HCT116 (cell line): ENCODE measurements around the gene FANCD2. TPM values are rescaled to one million over a fixed set of nuclear protein-coding genes. Genes with fewer than 3 reads are reported as not detected.

Source experiments
- ATAC-seq: fragments of 200-7000 bp; cut with Tn5 transposase; 2 replicates; pipeline ENCODE4 v1.9.1; 2020; ENCODE audit warnings: mild to moderate bottlenecking, moderate library complexity
- BruUV-seq: library from RNA; stranded (reverse); fragments of 400-500 nt; replicated peaks from 2 replicates; lab custom pipeline; 2021; lab: Mats Ljungman, UMichigan
- CTCF ChIA-PET: fragments of 300-600 bp; sonication (Branson Sonifier 250); formaldehyde crosslinking; loops from one replicate; lab custom pipeline; 2021; ENCODE audit warnings: antibody characterized with exemption; lab: Charles Lee
- POLR2A ChIA-PET: fragments of 300-600, 350-600 bp; sonication (Branson Sonifier 250); formaldehyde crosslinking; loops from one replicate; lab custom pipeline; 2021; ENCODE audit warnings: antibody characterized with exemption; lab: Charles Lee
- RAD21 ChIA-PET, 2 experiments: fragments of 300-600 bp; sonication (Branson Sonifier 250); formaldehyde crosslinking; loops; one replicate each; lab custom pipeline; 2023; ENCODE audit warnings: low total read pairs in 2 of 2; ENCODE audit not compliant: uncharacterized antibody in 2 of 2, unreplicated experiment in 2 of 2, low non-redundant PET in 1 of 2; lab: Charles Lee
- DNase-seq: peaks from one replicate; pipeline ENCODE4 v3.0.0-alpha.2; 2010; ENCODE audit warnings: low read depth, low spot score
- H2AFZ ChIP-seq: fragments of 200-600 bp; shearing (Covaris generic), sonication (generic); 2 replicates; pipeline ENCODE4 v1.6.1; 2017; ENCODE audit warnings: low read depth, mixed run types, mixed read lengths, antibody characterized with exemption, low read length; ENCODE audit not compliant: poor library complexity, severe bottlenecking
- H3K27ac ChIP-seq: 2 replicates; pipeline ENCODE4 v1.5.1; 2012; ENCODE audit warnings: low read depth, low read length
- H3K27me3 ChIP-seq: fragments of 200-600 bp; sonication (generic); 2 replicates; pipeline ENCODE4 v1.6.1; 2016; ENCODE audit warnings: mixed run types, low read length, mixed read lengths; ENCODE audit not compliant: insufficient read depth
- H3K36me3 ChIP-seq, 2 experiments: fragments of 200-500 bp in 1 of 2; fragments of 200-600 bp in 1 of 2; sonication (Bioruptor generic) in 1 of 2; sonication (generic) in 1 of 2; 2 replicates each; pipeline versions ENCODE4 v1.5.1 to v1.6.1; 2014 to 2016; ENCODE audit warnings: low read length in 2 of 2, inconsistent platforms in 1 of 2, mixed read lengths in 1 of 2, mixed run types in 1 of 2; ENCODE audit not compliant: insufficient read depth in 2 of 2, control insufficient read depth in 1 of 2
- H3K4me1 ChIP-seq, 2 experiments: fragments of 200-600 bp in 1 of 2; sonication (generic) in 1 of 2; 2 replicates each; pipeline versions ENCODE4 v1.5.1 to v1.6.1; 2012 to 2017; ENCODE audit warnings: low read length in 2 of 2, inconsistent platforms in 1 of 2, mild to moderate bottlenecking in 1 of 2, mixed read lengths in 1 of 2, mixed run types in 1 of 2, moderate library complexity in 1 of 2; ENCODE audit not compliant: insufficient read depth in 2 of 2, control insufficient read depth in 1 of 2
- H3K4me2 ChIP-seq: fragments of 200-600 bp; sonication (generic); 2 replicates; pipeline ENCODE4 v1.6.1; 2017; ENCODE audit warnings: mixed run types, low read length, mixed read lengths
- H3K4me3 ChIP-seq, 2 experiments: fragments of 200-600 bp in 1 of 2; sonication (generic) in 1 of 2; replicated peaks in 1 of 2; 2 replicates each; pipeline ENCODE4 v1.5.1; 2011 to 2016; ENCODE audit warnings: low read length in 2 of 2, control low read depth in 1 of 2, low read depth in 1 of 2, mild to moderate bottlenecking in 1 of 2, mixed read lengths in 1 of 2, mixed run types in 1 of 2
- H3K79me2 ChIP-seq: fragments of 200-600 bp; sonication (generic); 2 replicates; pipeline ENCODE4 v1.6.1; 2017; ENCODE audit warnings: mild to moderate bottlenecking, mixed run types, low read length, moderate library complexity, mixed read lengths; ENCODE audit not compliant: insufficient read depth
- H3K9ac ChIP-seq: fragments of 200-600 bp; sonication (generic); 2 replicates; pipeline ENCODE4 v1.6.1; 2016; ENCODE audit warnings: low read length, mixed read lengths
- H3K9me2 ChIP-seq: fragments of 200-600 bp; sonication (generic), shearing (Covaris generic); 2 replicates; pipeline ENCODE4 v1.6.1; 2017; ENCODE audit warnings: mixed run types, mild to moderate bottlenecking, moderate library complexity; ENCODE audit not compliant: insufficient read depth
- H3K9me3 ChIP-seq, 2 experiments: fragments of 200-500 bp in 1 of 2; fragments of 200-600 bp in 1 of 2; sonication (Bioruptor generic) in 1 of 2; sonication (generic) in 1 of 2; 2 replicates each; pipeline ENCODE4 v1.6.1; 2014 to 2017; ENCODE audit warnings: low read length in 2 of 2, mixed read lengths in 2 of 2, inconsistent platforms in 1 of 2, low read depth in 1 of 2, mild to moderate bottlenecking in 1 of 2, mixed run types in 1 of 2, moderate library complexity in 1 of 2; ENCODE audit not compliant: control insufficient read depth in 1 of 2, insufficient read depth in 1 of 2
- H4K20me1 ChIP-seq: fragments of 200-600 bp; sonication (generic), shearing (Covaris generic); 2 replicates; pipeline ENCODE4 v1.6.1; 2017; ENCODE audit warnings: mixed run types, mild to moderate bottlenecking, moderate library complexity; ENCODE audit not compliant: insufficient read depth
- EZH2phosphoT487 ChIP-seq: fragments of 200-600 bp; IDR thresholded peaks from 2 replicates; pipeline ENCODE4 v1.6.1; 2018; ENCODE audit warnings: antibody characterized with exemption, borderline replicate concordance
- POLR2A ChIP-seq: IDR thresholded peaks from 2 replicates; pipeline ENCODE4 v1.7.0; 2011; ENCODE audit warnings: borderline replicate concordance; ENCODE audit not compliant: insufficient read depth, insufficient read length; ENCODE audit errors: extremely low read depth
- POLR2AphosphoS5 ChIP-seq: IDR thresholded peaks from 2 replicates; pipeline ENCODE4 v1.6.1; 2011; ENCODE audit warnings: mild to moderate bottlenecking, low read depth, low read length, moderate library complexity
- RAD21 ChIP-seq: IDR thresholded peaks from 2 replicates; pipeline ENCODE4 v1.6.1; 2012; ENCODE audit warnings: low read depth, mild to moderate bottlenecking
- ZFX ChIP-seq: fragments of 450-650 bp; IDR thresholded peaks from 2 replicates; pipeline ENCODE4 v1.6.1; 2017
- intact Hi-C: fragments of 100-400 bp; cut with micrococcal nuclease; formaldehyde crosslinking; loops from 2 replicates; pipeline ENCODE4 v1.10.0; 2022
- total RNA-seq: library from RNA; stranded (reverse); gene quantifications from one replicate; pipeline ENCODE4 v1.2.1, GENCODE V29; 2021; ENCODE audit not compliant: unreplicated experiment
- TF ChIP-seq, protein P1 (sequence below): IDR thresholded peaks from 2 replicates; pipeline ENCODE4 v1.6.1; 2012; ENCODE audit warnings: low read depth

Gene FANCD2
- total RNA-seq, 1 experiment from 2014 or later: 50.0 TPM

DNA sequence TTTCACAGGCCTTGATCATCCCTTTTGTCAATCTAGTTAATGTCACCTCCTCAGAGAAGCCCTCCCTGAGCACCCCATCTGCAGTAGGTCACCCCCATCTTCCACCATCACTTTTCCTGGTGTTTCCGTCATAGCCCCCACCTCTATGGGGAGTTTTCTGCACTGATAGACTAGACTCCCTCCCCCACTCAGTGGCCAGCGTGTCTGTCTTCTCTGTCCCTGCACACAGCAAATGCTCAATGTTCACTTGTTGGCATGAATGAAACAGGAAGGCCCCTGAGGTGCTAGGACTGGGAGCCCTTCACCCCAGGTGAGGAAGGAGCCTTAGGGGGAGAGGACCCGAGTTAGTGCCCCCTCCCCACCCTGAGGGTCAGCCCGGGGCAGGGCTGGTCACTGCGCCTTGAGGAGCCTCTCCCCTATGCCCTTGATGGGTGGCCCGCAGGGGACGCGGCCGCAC, 15.8 kb upstream of the FANCD2 start:
- no peaks in the 10 kb centered on the region for H4K20me1 ChIP-seq
- peak overlapping the region; percentile 49; the same call in 1 of the 2 replicates for H3K27ac ChIP-seq
- no peaks in the 10 kb centered on the region for H3K36me3 ChIP-seq
- H3K9me3 ChIP-seq: no peaks in the 10 kb centered on the region
- TSS peak; percentile 61 for BruUV-seq
- H3K27me3 ChIP-seq: no peaks in the 10 kb centered on the region
- peak overlapping the region; percentile 63 for H3K9ac ChIP-seq
- H3K4me2 ChIP-seq: peak overlapping the region; percentile 95
- intact Hi-C loops: no loop called here
- ChIA-PET RAD21 (no interaction called here), CTCF (interaction anchor here (0.6 to 1.1 kb wide), 3 partner anchors 64 to 213 kb away, joined by 3 to 8 read pairs (median 4); partner anchors contain the start of gene IRAK2), POLR2A (interaction anchor here (0.6 kb wide), 1 partner anchor 9 kb away, joined by 5 read pairs; no protein-coding TSS in a partner anchor)
- no peak for ATAC-seq
- peak overlapping the region; percentile 57 to 69 for H3K4me3 ChIP-seq
- no peak for DNase-seq
- TF ChIP-seq ZFX: 0 out of 2 replicates have a peak, but pooled peaks have one; percentile 17
- TF ChIP-seq POLR2A: no peak
- TF ChIP-seq, protein P1, sequence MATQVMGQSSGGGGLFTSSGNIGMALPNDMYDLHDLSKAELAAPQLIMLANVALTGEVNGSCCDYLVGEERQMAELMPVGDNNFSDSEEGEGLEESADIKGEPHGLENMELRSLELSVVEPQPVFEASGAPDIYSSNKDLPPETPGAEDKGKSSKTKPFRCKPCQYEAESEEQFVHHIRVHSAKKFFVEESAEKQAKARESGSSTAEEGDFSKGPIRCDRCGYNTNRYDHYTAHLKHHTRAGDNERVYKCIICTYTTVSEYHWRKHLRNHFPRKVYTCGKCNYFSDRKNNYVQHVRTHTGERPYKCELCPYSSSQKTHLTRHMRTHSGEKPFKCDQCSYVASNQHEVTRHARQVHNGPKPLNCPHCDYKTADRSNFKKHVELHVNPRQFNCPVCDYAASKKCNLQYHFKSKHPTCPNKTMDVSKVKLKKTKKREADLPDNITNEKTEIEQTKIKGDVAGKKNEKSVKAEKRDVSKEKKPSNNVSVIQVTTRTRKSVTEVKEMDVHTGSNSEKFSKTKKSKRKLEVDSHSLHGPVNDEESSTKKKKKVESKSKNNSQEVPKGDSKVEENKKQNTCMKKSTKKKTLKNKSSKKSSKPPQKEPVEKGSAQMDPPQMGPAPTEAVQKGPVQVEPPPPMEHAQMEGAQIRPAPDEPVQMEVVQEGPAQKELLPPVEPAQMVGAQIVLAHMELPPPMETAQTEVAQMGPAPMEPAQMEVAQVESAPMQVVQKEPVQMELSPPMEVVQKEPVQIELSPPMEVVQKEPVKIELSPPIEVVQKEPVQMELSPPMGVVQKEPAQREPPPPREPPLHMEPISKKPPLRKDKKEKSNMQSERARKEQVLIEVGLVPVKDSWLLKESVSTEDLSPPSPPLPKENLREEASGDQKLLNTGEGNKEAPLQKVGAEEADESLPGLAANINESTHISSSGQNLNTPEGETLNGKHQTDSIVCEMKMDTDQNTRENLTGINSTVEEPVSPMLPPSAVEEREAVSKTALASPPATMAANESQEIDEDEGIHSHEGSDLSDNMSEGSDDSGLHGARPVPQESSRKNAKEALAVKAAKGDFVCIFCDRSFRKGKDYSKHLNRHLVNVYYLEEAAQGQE: no peak
- no peak for TF ChIP-seq EZH2phosphoT487
- TF ChIP-seq RAD21: no peak
- no peak for TF ChIP-seq POLR2AphosphoS5
- peaks cover 12 to 30% of the 10 kb centered on the region in 2 experiments for H3K4me1 ChIP-seq
- no peaks in the 10 kb centered on the region; the same call in 1 of the 2 replicates for H3K79me2 ChIP-seq
- H2AFZ ChIP-seq: no peak overlapping the region
- H3K9me2 ChIP-seq: no peaks in the 10 kb centered on the region
